ENCODE measurements around the gene DCUN1D4. TPM values are rescaled to one million over a fixed set of nuclear protein-coding genes. Genes with fewer than 3 reads are reported as not detected.
A peak's percentile ranks its signal among the peaks of the same experiment; 100 is the strongest.

The DCUN1D4 gene
- total RNA-seq, 1 donor from 2014 or later = 29.5 TPM

DNA sequence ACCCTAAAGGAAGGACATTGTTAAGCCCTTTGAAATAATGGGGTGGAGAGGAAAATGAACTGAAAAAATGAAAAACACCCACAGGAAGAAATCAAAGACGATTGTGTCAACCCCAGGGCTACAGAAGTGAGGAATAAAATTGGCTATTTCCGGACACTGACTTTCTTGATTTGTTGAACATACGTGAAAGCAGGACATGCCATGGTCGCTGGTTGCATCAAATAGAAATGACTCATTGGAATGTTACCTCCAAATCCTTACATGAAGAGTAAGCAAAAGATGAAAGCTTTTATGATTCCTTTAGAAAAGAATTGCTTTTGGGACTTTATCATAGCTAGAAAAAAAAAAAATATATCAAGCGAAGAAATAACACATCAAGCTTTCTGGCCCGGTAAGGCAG lies 75.3 kb downstream of the DCUN1D4 start:
- H3K27ac ChIP-seq = no peak overlapping the region
- H3K27me3 ChIP-seq = no peaks in the 10 kb centered on the region
- peaks cover 17 to 34% of the 10 kb centered on the region in 2 donors for H3K36me3 ChIP-seq
- intact Hi-C loops (cut with DNase I) = no loop called here
- no peak for DNase-seq (ENCODE audit: low spot score in 2 of 2)
- H3K4me3 ChIP-seq = no peak overlapping the region
- H3K4me1 ChIP-seq = no peaks in the 10 kb centered on the region
- no peaks in the 10 kb centered on the region for H3K9me3 ChIP-seq
- TF ChIP-seq, protein P1, sequence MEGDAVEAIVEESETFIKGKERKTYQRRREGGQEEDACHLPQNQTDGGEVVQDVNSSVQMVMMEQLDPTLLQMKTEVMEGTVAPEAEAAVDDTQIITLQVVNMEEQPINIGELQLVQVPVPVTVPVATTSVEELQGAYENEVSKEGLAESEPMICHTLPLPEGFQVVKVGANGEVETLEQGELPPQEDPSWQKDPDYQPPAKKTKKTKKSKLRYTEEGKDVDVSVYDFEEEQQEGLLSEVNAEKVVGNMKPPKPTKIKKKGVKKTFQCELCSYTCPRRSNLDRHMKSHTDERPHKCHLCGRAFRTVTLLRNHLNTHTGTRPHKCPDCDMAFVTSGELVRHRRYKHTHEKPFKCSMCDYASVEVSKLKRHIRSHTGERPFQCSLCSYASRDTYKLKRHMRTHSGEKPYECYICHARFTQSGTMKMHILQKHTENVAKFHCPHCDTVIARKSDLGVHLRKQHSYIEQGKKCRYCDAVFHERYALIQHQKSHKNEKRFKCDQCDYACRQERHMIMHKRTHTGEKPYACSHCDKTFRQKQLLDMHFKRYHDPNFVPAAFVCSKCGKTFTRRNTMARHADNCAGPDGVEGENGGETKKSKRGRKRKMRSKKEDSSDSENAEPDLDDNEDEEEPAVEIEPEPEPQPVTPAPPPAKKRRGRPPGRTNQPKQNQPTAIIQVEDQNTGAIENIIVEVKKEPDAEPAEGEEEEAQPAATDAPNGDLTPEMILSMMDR (IDR thresholded peaks at IDR 0.05) = no peak

DNA sequence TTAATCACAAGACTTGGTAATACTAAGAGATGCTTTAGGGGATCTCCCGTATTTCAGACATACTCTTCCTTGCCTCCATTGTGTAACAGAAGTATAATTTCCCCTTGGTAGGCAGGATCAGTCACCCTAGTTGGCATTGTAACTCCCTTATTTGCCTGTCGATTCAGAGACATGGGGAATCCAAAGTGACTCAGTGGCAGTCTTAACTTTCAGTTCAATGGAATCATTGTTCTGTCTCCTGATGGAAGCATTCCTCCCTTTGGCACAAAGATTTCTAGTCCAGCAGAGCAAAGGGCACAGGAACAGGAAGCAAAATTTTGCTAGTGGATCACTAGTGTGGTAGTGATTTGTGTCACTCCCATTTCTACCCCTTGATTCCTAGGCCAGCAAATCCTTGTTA lies 80.4 kb downstream of the DCUN1D4 start:
- DNase-seq (ENCODE audit: low spot score in 2 of 2) = no peak
- no peaks in the 10 kb centered on the region for H3K36me3 ChIP-seq
- intact Hi-C loops (cut with DNase I) = no loop called here
- no peak overlapping the region for H3K27ac ChIP-seq
- H3K4me3 ChIP-seq = no peak overlapping the region
- no peaks in the 10 kb centered on the region for H3K4me1 ChIP-seq
- H3K27me3 ChIP-seq = no peaks in the 10 kb centered on the region
- TF ChIP-seq, protein P1 (IDR thresholded peaks at IDR 0.05) = no peak
- H3K9me3 ChIP-seq = no peaks in the 10 kb centered on the region

DNA sequence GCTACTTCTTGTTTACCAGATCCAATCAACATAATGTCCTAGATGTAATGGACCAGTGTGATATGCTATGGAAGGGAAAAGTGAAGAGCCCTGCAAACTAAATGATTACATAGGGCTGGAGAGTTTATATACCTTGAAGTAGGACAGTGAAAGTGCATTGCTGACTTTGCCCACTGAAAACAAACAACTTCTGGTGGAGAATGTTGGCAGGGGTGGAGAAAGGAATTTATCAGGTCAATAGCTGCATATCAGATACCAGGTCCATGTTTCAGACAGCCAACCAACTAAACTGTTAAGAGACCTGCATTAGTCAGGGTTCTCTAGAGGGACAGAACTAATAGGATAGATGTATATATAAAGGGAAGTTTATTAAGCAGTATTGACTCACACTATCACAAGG lies 82.4 kb downstream of the DCUN1D4 start:
- no peak for DNase-seq (ENCODE audit: low spot score in 2 of 2)
- intact Hi-C loops (cut with DNase I) = no loop called here
- Histone ChIP-seq H3K36me3 (no peaks in the 10 kb centered on the region), H3K4me1 (peaks cover 0 to 2% of the 10 kb centered on the region in 2 donors), H3K4me3 (no peak overlapping the region), H3K9me3 (no peaks in the 10 kb centered on the region), H3K27ac (no peak overlapping the region), H3K27me3 (no peaks in the 10 kb centered on the region)
- TF ChIP-seq, protein P1 (IDR thresholded peaks at IDR 0.05) = no peak

DNA sequence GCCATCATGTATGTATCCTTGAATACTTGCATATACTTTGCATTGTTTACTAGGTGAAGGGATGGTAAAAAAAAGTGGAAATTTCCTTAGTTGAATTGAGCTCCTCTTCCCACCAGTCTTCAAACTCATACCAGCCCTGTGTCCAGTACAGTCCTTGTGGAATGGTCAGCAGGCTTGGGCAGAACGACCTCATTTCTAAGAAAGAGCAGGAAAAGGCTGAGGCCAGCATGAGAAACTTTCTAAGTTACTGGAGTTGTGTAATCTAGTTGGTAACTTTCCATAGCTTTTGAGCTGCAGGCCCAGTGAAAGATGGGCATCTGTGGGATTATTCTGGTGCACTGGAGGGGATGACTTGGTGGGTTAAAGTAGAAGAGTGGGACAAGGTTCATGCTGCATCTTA lies 87.6 kb downstream of the DCUN1D4 start:
- intact Hi-C loops (cut with DNase I) = no loop called here
- DNase-seq (ENCODE audit: low spot score in 2 of 2) = no peak
- no peak overlapping the region for H3K4me3 ChIP-seq
- no peaks in the 10 kb centered on the region for H3K9me3 ChIP-seq
- TF ChIP-seq, protein P1 (IDR thresholded peaks at IDR 0.05) = no peak
- peaks cover 2 to 10% of the 10 kb centered on the region in 2 donors for H3K4me1 ChIP-seq
- no peak overlapping the region for H3K27ac ChIP-seq
- no peaks in the 10 kb centered on the region for H3K36me3 ChIP-seq
- H3K27me3 ChIP-seq = no peaks in the 10 kb centered on the region

DNA sequence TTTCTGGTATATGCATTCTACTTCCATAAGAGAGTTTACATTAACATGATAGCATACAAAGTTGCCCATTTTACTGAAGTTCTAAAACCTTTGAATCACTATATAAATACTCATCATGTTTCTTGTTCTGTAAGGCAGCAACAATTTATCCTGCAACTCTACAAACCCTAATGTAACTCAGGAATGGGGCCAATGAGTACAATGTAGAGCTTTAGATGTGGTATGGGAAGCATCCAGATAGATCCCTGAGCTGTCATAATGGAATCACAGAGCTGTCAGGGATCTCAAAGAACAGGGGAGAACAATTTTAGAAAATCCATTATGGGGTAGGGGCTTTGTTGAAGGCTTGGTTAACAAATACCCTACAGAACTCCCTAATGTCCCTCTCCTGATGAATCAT lies 88.5 kb downstream of the DCUN1D4 start:
- no peaks in the 10 kb centered on the region for H3K27me3 ChIP-seq
- H3K4me3 ChIP-seq = no peak overlapping the region
- H3K4me1 ChIP-seq = peaks cover 2 to 10% of the 10 kb centered on the region in 2 donors
- intact Hi-C loops (cut with DNase I) = no loop called here
- H3K9me3 ChIP-seq = no peaks in the 10 kb centered on the region
- DNase-seq (ENCODE audit: low spot score in 2 of 2) = no peak
- TF ChIP-seq, protein P1 (IDR thresholded peaks at IDR 0.05) = no peak
- H3K36me3 ChIP-seq = no peaks in the 10 kb centered on the region
- H3K27ac ChIP-seq = no peak overlapping the region

DNA sequence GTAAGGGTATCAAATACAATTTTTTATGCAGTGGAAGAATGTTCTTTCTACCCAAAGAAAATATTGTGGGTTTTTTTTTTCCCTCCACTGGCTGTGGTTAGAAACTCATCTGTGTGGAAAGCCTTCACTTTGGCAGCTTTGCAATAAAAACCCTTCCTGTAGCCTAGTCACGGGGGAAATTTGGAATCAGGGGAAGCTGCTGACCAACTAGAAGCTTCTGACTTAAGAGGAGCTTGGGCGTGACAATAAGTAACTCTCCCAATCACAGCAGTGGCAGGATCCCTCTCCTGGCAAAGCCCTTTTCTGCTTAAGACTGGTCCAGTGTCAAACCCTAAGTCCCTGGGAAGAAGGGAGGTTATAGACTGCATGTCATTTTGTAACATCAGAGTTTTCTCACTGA lies 89.3 kb downstream of the DCUN1D4 start:
- peak in 1 of 2 donors; percentile 65 for DNase-seq (ENCODE audit: low spot score in 2 of 2)
- H3K4me1 ChIP-seq = peaks cover 2 to 10% of the 10 kb centered on the region in 2 donors
- no peaks in the 10 kb centered on the region for H3K36me3 ChIP-seq
- H3K9me3 ChIP-seq = no peaks in the 10 kb centered on the region
- intact Hi-C loops (cut with DNase I) = no loop called here
- no peaks in the 10 kb centered on the region for H3K27me3 ChIP-seq
- no peak overlapping the region for H3K4me3 ChIP-seq
- H3K27ac ChIP-seq = no peak overlapping the region
- TF ChIP-seq, protein P1 (IDR thresholded peaks at IDR 0.05) = no peak

All from ascending aorta (tissue), 2 donors.